Ramos (cell line): Measurements from ENCODE around the gene CLDN15.
"Not testable (repeated sequence)": the region's sequence is repeated elsewhere in the genome, so short reads cannot be mapped to it uniquely, and the experiment has no call there.

Source experiments
- in situ Hi-C: fragments of 300-500 bp; cut with MboI; formaldehyde crosslinking; loops from one replicate; pipeline ENCODE4 v1.14.3; 2022; ENCODE audit warnings: low sequenced_read_pairs; ENCODE audit not compliant: unreplicated experiment

The CLDN15 gene, protein sequence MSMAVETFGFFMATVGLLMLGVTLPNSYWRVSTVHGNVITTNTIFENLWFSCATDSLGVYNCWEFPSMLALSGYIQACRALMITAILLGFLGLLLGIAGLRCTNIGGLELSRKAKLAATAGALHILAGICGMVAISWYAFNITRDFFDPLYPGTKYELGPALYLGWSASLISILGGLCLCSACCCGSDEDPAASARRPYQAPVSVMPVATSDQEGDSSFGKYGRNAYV

DNA sequence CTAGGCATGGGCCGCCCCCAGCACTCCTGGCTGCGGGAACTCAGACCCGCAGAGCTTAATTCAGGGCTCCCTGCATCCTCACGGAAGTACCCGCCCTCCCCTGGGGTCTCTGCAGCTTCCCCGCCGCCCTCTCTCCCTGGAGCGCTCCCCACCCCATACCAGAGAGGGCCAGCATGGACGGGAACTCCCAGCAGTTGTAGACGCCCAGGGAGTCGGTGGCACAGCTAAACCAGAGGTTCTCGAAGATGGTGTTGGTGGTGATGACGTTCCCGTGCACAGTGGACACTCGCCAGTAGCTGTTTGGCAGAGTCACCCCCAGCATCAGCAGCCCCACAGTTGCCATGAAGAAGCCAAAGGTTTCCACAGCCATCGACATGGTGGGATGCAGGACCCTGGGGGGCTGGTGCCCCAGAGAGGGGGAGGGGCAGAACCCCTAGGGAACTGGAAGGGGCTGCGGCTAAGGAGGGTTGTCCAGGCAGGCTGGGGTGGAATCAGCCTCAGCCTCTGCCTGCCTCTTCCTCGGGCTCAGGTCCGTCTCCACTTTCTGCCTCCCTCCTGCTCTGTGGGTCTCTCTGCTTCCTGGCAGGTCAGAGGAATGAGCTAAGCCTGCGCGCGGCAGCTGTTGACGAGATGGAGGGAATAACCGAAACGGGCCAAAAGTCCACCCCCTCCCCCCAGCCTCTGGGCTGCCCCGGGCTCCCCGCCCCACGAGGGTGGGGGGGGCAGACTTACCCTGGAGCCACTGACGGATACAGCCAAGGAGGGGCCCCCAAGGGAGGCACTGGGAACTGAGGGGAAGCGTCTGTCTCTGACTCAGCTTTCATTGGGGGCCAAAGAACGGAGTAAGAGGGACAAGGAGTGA lies at the start of gene CLDN15:
Gene CLDN15 (minus strand): TSS at position 597 of the 862 bp plus-strand sequence. CDS start 221 bp downstream, at position 376.
- in situ Hi-C loops = no loop called here

DNA sequence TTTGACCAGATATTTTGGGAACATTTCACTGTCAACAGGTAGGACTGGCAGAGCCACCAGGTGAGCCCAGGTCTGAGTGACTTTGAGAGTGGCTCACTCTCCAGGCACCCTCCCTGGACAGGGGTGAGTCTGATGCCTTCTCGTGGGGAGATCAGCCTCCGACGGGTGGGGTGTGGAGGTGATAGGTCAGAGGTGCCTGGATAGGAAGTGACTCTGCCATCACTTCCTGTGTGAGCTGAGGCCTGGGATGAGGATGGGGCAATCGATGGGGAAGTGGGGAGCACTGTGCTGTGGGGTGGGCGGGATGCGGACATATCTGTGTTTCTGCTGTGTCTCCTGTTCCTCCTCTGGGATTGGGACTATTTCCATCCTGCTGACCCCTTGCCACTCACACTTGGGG lies 49.4 kb upstream of the CLDN15 start:
- in situ Hi-C loops = no loop called here

- in situ Hi-C loops = not testable (repeated sequence)
These were observed 48.3 kb upstream of the CLDN15 start for GRCh38 chr7:101285880-101286279.

DNA sequence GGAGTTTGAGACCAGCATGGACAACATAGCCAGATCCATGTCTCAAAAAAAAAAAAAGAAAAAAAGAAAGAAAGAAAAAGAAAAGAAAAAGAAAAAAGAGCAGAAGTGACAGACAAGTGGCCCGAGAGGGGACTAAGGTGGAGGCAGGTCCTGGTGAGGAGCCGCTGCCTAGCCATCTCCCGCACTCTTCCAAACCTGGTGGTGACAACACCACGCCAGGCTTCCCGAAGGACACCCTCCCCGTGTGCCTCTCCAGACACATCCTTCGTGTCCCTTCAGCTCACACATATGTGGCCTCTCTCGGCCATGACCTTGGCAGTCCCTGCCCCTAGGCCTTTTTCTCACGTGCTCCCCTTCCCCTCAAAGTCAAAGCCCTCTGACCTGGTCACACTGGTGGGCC lies 47.6 kb upstream of the CLDN15 start:
- in situ Hi-C loops = no loop called here

DNA sequence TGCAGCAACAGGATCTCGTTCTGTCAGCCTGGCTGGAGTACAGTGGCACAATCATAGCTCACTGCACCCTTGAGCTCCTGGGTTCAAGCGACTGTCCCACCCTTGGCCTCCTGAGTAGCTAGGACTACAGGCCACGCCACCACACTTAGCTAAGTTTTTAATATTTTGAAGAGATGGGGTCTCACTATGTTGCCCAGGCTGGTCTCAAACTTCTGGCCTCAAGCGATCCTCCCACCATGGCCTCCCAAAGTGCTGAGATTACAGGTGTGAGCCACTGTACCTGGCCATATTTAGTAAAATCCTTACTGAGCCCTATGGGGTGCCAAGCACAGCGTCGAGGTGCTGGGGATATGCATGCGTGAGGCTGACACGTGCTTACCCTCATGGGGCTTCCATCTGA lies 43.3 kb upstream of the CLDN15 start:
- in situ Hi-C loops = not testable (repeated sequence)

GRCh38 chr7:101278461-101279292 lies 41.1 kb upstream of the CLDN15 start:
- in situ Hi-C loops = loop anchor here (5.0 kb wide), 1 partner anchor 131 kb away; no protein-coding TSS in a partner anchor

GRCh38 chr7:101277155-101277554 lies 39.6 kb upstream of the CLDN15 start:
- in situ Hi-C loops = loop anchor here (5.0 kb wide), 1 partner anchor 130 kb away; no protein-coding TSS in a partner anchor

- in situ Hi-C loops = no loop called here
These were observed 35.6 kb upstream of the CLDN15 start for GRCh38 chr7:101273206-101273605.

- in situ Hi-C loops = no loop called here
These were observed 33.4 kb upstream of the CLDN15 start for GRCh38 chr7:101271021-101271420.

GRCh38 chr7:101269664-101270063 lies 32.1 kb upstream of the CLDN15 start:
- in situ Hi-C loops = no loop called here

GRCh38 chr7:101265622-101266516 lies 28.3 kb upstream of the CLDN15 start:
- in situ Hi-C loops = no loop called here

GRCh38 chr7:101264102-101264706 lies 26.6 kb upstream of the CLDN15 start:
- in situ Hi-C loops = not testable (repeated sequence)

DNA sequence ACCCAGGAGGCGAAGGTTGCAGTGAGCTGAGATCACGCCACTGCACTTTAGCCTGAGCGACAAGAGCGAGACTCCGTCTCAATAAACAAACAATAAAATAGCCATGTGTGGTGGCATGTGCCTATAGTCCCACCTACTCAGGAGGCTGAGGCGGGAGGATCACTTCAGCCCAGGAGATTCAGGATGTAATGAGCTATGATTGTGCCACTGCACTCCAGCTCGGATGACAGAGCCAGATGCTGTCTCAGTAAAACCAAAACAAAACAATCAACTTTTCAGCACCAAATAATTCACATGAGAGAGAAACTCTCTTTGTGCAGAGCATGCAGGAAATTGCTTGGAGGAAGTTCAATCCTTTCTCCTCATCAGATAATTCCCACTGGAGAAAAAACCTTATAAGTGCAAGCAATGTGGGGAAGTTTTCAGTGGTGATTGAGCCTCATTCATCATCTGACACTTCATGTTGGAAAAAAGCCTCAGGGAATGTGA lies 20.7 kb upstream of the CLDN15 start:
- in situ Hi-C loops = no loop called here

DNA sequence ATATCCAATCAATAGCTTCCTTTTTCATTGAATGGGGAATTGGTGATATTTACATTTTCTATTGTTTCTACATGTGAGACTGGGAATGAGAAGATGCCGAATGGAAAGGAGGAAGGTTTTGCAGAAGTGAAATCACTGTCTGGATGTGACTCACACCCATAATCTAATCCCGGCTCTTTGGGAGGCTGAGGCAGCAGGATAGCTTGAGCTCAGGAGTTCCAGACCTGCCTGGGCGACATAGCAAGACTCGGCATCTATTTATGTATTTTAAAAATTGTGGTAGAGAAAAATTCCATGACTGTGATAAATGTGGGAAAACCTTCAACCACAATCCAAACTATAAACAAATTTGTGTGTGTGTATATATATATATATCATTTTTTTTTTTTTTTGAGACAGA lies 18.2 kb upstream of the CLDN15 start:
- in situ Hi-C loops = no loop called here

GRCh38 chr7:101253199-101253598 lies 15.6 kb upstream of the CLDN15 start:
- in situ Hi-C loops = not testable (repeated sequence)

DNA sequence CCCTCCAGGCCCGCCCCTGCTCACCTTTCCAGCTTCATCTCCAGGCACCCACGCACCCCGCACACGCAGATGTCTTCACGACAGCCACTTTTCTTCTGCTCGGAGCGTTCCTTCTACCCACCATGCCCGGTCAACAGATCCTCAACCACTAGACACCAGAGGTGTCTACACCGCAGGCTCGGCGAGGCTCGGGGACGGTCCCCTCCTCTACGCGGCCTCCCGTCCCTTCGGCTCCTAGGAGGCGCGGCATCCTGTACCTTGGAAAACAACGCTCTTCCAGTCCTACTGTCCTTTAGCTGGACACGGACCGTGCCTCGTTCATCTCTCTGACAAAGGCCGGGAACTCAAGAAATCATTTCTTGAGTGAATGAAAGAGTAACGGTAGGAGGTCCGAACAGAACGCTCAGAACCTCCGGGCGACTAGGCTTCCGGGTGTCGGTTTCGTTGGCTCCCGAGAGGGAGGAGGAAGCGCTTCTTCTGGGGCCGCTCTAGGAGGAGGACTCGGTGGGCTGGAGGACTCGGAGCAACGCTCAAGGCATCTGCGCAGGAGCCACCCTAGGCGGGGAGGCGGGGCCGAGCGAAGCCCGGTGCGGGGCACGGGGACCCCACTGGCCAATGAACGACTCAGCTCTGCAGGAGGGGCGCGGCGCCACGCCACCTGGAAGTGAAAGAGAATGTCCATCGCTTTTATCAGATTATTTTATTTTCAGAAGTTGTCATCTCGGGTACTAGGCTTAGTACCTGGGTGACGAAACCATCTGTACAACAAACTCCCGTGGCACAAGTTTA lies 14.5 kb upstream of the CLDN15 start:
- in situ Hi-C loops = no loop called here

GRCh38 chr7:101250324-101250723 lies 12.7 kb upstream of the CLDN15 start:
- in situ Hi-C loops = no loop called here

DNA sequence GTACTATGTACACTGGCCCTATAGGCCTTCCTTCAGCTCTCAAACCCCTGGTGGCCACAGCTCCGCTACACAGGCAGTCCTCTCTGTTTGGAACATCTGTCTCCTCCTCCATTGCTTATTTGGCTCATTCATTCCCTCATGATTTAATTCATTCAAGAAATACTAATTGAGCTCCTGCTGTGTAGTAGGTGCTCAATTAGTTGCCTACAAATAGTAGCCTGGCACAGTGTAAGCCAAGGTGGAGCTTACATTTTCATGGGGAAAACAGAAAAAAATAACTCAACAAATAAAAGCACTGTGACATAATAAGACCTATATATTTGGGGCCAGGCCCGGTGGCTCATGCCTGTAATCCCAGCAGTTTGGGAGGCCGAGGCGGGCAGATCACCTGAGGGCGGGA lies 10.7 kb upstream of the CLDN15 start:
- in situ Hi-C loops = no loop called here
